K562 (cell line): ENCODE data around the gene FAM184B.

Experiments used
- CEBPG ChIP-seq, 3 experiments: fragments of 200-800 bp in 1 of 3; sonication (Bioruptor generic) in 1 of 3; sonication (generic) in 1 of 3; formaldehyde crosslinking in 1 of 3; IDR thresholded peaks in 2 of 3; conservative IDR thresholded peaks in 1 of 3; 2 replicates each; pipeline versions ENCODE4 v1.6.1 to v1.8.0; 2016 to 2022; ENCODE audit warnings: missing compliant biosample characterization in 2 of 3, missing genetic modification characterization in 2 of 3, mild to moderate bottlenecking in 1 of 3, missing genetic modification reagents in 1 of 3
- EP300 ChIP-seq: IDR thresholded peaks from 2 replicates; pipeline ENCODE4 v1.6.1; 2012; ENCODE audit warnings: low read length, improper control_type of control experiment
- EZH2 ChIP-seq: IDR thresholded peaks from 2 replicates; pipeline ENCODE4 v1.6.1; 2012; ENCODE audit warnings: low read depth, mild to moderate bottlenecking, inconsistent platforms, low read length, borderline replicate concordance
- IFI16 ChIP-seq: fragments of 250-450 bp; sonication (Bioruptor Pico); IDR thresholded peaks from 2 replicates; pipeline ENCODE4 v2.1.2; 2022; ENCODE audit warnings: mild to moderate bottlenecking, inconsistent platforms
- LARP7 ChIP-seq: fragments of 450-650 bp; IDR thresholded peaks from 2 replicates; pipeline ENCODE4 v1.6.1; 2016
- PHTF2 ChIP-seq: fragments of 250-450 bp; sonication (Bioruptor Pico); IDR thresholded peaks from 2 replicates; pipeline ENCODE4 v1.5.0; 2021; ENCODE audit warnings: mild to moderate bottlenecking
- POLR2AphosphoS2 ChIP-seq: IDR thresholded peaks from 2 replicates; pipeline ENCODE4 v1.6.1; 2012; ENCODE audit warnings: low read length, improper control_type of control experiment
- TF ChIP-seq, protein P1 (sequence below): fragments of 250-450 bp; sonication (Bioruptor Pico); IDR thresholded peaks from 2 replicates; pipeline ENCODE4 v1.5.0; 2020; ENCODE audit warnings: mild to moderate bottlenecking
- TF ChIP-seq, protein P2 (sequence below): IDR thresholded peaks from 2 replicates; pipeline ENCODE4 v1.6.1; 2011; ENCODE audit warnings: borderline replicate concordance, low read depth, mild to moderate bottlenecking, moderate library complexity, low read length; ENCODE audit not compliant: insufficient read depth, poor library complexity, severe bottlenecking
- TF ChIP-seq, protein P3 (sequence below), 3 experiments: IDR thresholded peaks in 2 of 3; conservative IDR thresholded peaks in 1 of 3; 2 replicates each; pipeline ENCODE4 v1.5.1; 2011 to 2012; ENCODE audit warnings: low read length in 3 of 3, mild to moderate bottlenecking in 3 of 3, control low read depth in 2 of 3, improper control_type of control experiment in 1 of 3, inconsistent platforms in 1 of 3, low read depth in 1 of 3, mixed read lengths in 1 of 3, moderate library complexity in 1 of 3; ENCODE audit not compliant: insufficient read depth in 2 of 3
- TF ChIP-seq, protein P4 (sequence below): fragments of 250-450 bp; sonication (Bioruptor Pico); IDR thresholded peaks from 2 replicates; pipeline ENCODE4 v1.5.0; 2020; ENCODE audit warnings: mild to moderate bottlenecking, borderline replicate concordance

DNA sequence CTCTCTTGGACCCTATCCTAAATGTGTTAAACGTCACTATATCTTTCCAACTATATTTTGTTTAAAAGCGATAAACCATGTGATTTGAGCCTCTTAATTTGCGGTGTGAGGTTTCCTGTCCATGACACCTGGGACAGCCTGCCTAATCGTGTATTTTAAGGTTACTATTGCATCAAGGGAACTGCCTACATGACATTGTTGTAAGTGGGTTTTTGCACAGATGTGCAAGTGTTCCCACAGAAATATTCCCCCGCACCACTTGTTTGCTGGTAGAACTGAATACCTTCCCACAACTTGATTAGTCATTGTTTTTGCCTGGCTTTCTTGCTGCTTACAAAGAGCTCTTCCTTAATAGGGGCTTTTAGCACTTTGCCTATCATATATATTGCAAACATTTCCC is 5.1 kb upstream of the FAM184B start:
- TF ChIP-seq, protein P1, sequence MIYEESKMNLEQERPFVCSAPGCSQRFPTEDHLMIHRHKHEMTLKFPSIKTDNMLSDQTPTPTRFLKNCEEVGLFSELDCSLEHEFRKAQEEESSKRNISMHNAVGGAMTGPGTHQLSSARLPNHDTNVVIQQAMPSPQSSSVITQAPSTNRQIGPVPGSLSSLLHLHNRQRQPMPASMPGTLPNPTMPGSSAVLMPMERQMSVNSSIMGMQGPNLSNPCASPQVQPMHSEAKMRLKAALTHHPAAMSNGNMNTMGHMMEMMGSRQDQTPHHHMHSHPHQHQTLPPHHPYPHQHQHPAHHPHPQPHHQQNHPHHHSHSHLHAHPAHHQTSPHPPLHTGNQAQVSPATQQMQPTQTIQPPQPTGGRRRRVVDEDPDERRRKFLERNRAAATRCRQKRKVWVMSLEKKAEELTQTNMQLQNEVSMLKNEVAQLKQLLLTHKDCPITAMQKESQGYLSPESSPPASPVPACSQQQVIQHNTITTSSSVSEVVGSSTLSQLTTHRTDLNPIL (CRISPR knock-in tag) = no peak
- TF ChIP-seq, protein P2, sequence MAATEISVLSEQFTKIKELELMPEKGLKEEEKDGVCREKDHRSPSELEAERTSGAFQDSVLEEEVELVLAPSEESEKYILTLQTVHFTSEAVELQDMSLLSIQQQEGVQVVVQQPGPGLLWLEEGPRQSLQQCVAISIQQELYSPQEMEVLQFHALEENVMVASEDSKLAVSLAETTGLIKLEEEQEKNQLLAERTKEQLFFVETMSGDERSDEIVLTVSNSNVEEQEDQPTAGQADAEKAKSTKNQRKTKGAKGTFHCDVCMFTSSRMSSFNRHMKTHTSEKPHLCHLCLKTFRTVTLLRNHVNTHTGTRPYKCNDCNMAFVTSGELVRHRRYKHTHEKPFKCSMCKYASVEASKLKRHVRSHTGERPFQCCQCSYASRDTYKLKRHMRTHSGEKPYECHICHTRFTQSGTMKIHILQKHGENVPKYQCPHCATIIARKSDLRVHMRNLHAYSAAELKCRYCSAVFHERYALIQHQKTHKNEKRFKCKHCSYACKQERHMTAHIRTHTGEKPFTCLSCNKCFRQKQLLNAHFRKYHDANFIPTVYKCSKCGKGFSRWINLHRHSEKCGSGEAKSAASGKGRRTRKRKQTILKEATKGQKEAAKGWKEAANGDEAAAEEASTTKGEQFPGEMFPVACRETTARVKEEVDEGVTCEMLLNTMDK = no peak
- TF ChIP-seq EZH2 = no peak
- TF ChIP-seq LARP7 = no peak
- no peak for TF ChIP-seq EP300
- TF ChIP-seq POLR2AphosphoS2 = no peak
- no peak for TF ChIP-seq CEBPG (CRISPR knock-in tag; IDR thresholded peaks at IDR 0.05)
- TF ChIP-seq CEBPG (tag; conservative IDR thresholded peaks at IDR 0.05 in 1 of 2, IDR thresholded peaks at IDR 0.05 in 1 of 2) = no peak
- no peak for TF ChIP-seq IFI16 (CRISPR knock-in tag)
- no peak for TF ChIP-seq PHTF2 (CRISPR knock-in tag)
- TF ChIP-seq, protein P3, sequence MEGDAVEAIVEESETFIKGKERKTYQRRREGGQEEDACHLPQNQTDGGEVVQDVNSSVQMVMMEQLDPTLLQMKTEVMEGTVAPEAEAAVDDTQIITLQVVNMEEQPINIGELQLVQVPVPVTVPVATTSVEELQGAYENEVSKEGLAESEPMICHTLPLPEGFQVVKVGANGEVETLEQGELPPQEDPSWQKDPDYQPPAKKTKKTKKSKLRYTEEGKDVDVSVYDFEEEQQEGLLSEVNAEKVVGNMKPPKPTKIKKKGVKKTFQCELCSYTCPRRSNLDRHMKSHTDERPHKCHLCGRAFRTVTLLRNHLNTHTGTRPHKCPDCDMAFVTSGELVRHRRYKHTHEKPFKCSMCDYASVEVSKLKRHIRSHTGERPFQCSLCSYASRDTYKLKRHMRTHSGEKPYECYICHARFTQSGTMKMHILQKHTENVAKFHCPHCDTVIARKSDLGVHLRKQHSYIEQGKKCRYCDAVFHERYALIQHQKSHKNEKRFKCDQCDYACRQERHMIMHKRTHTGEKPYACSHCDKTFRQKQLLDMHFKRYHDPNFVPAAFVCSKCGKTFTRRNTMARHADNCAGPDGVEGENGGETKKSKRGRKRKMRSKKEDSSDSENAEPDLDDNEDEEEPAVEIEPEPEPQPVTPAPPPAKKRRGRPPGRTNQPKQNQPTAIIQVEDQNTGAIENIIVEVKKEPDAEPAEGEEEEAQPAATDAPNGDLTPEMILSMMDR (IDR thresholded peaks at IDR 0.05 in 2 of 3, conservative IDR thresholded peaks at IDR 0.05 in 1 of 3; ENCODE audit: insufficient read depth in 2 of 3, low read depth in 1 of 3, low read length in 3 of 3) = no peak
- TF ChIP-seq, protein P4, sequence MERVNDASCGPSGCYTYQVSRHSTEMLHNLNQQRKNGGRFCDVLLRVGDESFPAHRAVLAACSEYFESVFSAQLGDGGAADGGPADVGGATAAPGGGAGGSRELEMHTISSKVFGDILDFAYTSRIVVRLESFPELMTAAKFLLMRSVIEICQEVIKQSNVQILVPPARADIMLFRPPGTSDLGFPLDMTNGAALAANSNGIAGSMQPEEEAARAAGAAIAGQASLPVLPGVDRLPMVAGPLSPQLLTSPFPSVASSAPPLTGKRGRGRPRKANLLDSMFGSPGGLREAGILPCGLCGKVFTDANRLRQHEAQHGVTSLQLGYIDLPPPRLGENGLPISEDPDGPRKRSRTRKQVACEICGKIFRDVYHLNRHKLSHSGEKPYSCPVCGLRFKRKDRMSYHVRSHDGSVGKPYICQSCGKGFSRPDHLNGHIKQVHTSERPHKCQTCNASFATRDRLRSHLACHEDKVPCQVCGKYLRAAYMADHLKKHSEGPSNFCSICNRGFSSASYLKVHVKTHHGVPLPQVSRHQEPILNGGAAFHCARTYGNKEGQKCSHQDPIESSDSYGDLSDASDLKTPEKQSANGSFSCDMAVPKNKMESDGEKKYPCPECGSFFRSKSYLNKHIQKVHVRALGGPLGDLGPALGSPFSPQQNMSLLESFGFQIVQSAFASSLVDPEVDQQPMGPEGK (CRISPR knock-in tag) = no peak
